MM.1S (cell line): ENCODE measurements around the gene DENND1A.

Experiments used
- CTCF ChIP-seq: fragments of 300-600 bp; sonication (generic); IDR thresholded peaks from 2 replicates; pipeline ENCODE4 v1.5.1; 2016; ENCODE audit warnings: antibody characterized with exemption, low read length, mixed read lengths
- EZH2 ChIP-seq: fragments of 300-600 bp; sonication (generic); optimal IDR thresholded peaks from 2 replicates; pipeline ENCODE3; 2017; ENCODE audit warnings: low read depth, mild to moderate bottlenecking, antibody characterized with exemption, low read length, mixed read lengths

- TF ChIP-seq CTCF (no peak), EZH2 (no peak)
These were observed 245.4 kb downstream of the DENND1A start for GRCh38 chr9:123684393-123685149.
